Measurements from ENCODE around the gene EMILIN1.
"Not testable (repeated sequence)": the region's sequence is repeated elsewhere in the genome, so short reads cannot be mapped to it uniquely, and the experiment has no call there.

EMILIN1 gene

GRCh38 chr2:27054721-27055120 lies 23.7 kb upstream of the EMILIN1 start:
- DNase-seq: no peak

GRCh38 chr2:27057184-27057583 lies 21.2 kb upstream of the EMILIN1 start:
- no peak for DNase-seq

- DNase-seq: no peak
These were observed 20.2 kb upstream of the EMILIN1 start for GRCh38 chr2:27058210-27058609.

- no peak for DNase-seq
These were observed 19.1 kb upstream of the EMILIN1 start for GRCh38 chr2:27059141-27059820.

GRCh38 chr2:27060323-27060722 lies 18.1 kb upstream of the EMILIN1 start:
- DNase-seq: no peak

GRCh38 chr2:27065128-27065527 lies 13.3 kb upstream of the EMILIN1 start:
- no peak for DNase-seq

GRCh38 chr2:27067385-27067784 lies 11.0 kb upstream of the EMILIN1 start:
- no peak for DNase-seq

GRCh38 chr2:27069436-27069835 lies 9.0 kb upstream of the EMILIN1 start:
- no peak for DNase-seq

- DNase-seq: no peak
These were observed 8.3 kb upstream of the EMILIN1 start for GRCh38 chr2:27069961-27070618.

- no peak for DNase-seq
These were observed 7.7 kb upstream of the EMILIN1 start for GRCh38 chr2:27070653-27071276.

- peak; percentile 91 for DNase-seq
These were observed 7.0 kb upstream of the EMILIN1 start, which contains the start of gene OST4 for GRCh38 chr2:27071277-27071989. OST4 (minus strand) TSS chr2:27071654.

GRCh38 chr2:27071990-27072830 lies 6.2 kb upstream of the EMILIN1 start:
- peak; percentile 36 for DNase-seq

GRCh38 chr2:27072920-27073319 lies 5.5 kb upstream of the EMILIN1 start:
- no peak for DNase-seq

- no peak for DNase-seq
These were observed 4.6 kb upstream of the EMILIN1 start for GRCh38 chr2:27073782-27074181.

GRCh38 chr2:27074738-27075565 lies 3.5 kb upstream of the EMILIN1 start:
- DNase-seq: peak; percentile 65

- not testable (repeated sequence) for DNase-seq
These were observed 2.9 kb upstream of the EMILIN1 start for GRCh38 chr2:27075566-27075871.

GRCh38 chr2:27076323-27076722 lies 2.1 kb upstream of the EMILIN1 start:
- no peak for DNase-seq

GRCh38 chr2:27077231-27077630 lies 1.2 kb upstream of the EMILIN1 start:
- DNase-seq: no peak

GRCh38 chr2:27079233-27080139 lies 1.1 kb downstream of the EMILIN1 start:
- no peak for DNase-seq

GRCh38 chr2:27080140-27080469 lies 1.7 kb downstream of the EMILIN1 start:
- DNase-seq: no peak

- DNase-seq: no peak
These were observed 2.2 kb downstream of the EMILIN1 start for GRCh38 chr2:27080603-27080936.
